WTC11 (cell line): ENCODE results near the gene CIPC. TPM values are rescaled to one million over a fixed set of nuclear protein-coding genes. Genes with fewer than 3 reads are reported as not detected.

Experiments
- ATAC-seq: fragments of 200-7000 bp; cut with Tn5 transposase; 2 replicates; pipeline ENCODE4 v1.10.0; 2021; ENCODE audit warnings: mild to moderate bottlenecking, moderate library complexity
- CTCF ChIA-PET: fragments of 300-600 bp; sonication (Branson Sonifier 250); formaldehyde crosslinking; loops from one replicate; lab custom pipeline; 2021; ENCODE audit warnings: antibody characterized with exemption; lab: Charles Lee
- POLR2A ChIA-PET: fragments of 350-600 bp; sonication (Branson Sonifier 250); formaldehyde crosslinking; loops from one replicate; lab custom pipeline; 2021; ENCODE audit warnings: antibody characterized with exemption; lab: Charles Lee
- DNase-seq: peaks from one replicate; pipeline ENCODE4 v3.0.0; 2021; ENCODE audit warnings: low spot score
- H3K27ac Mint-ChIP-seq: 2 replicates; pipeline ENCODE4 v1.8.0; 2021; ENCODE audit warnings: mixed read lengths
- H3K27me3 Mint-ChIP-seq: 2 replicates; pipeline ENCODE4 v1.8.0; 2021; ENCODE audit warnings: low read depth, mild to moderate bottlenecking, moderate library complexity, mixed read lengths
- H3K36me3 Mint-ChIP-seq: 2 replicates; pipeline ENCODE4 v1.8.0; 2021; ENCODE audit warnings: mixed read lengths
- H3K4me1 Mint-ChIP-seq: 2 replicates; pipeline ENCODE4 v1.8.0; 2022; ENCODE audit warnings: mixed read lengths
- H3K4me3 Mint-ChIP-seq: 2 replicates; pipeline ENCODE4 v1.8.0; 2021; ENCODE audit warnings: mild to moderate bottlenecking, moderate library complexity, mixed read lengths
- H3K9me3 Mint-ChIP-seq: 2 replicates; pipeline ENCODE4 v1.8.0; 2021; ENCODE audit warnings: mixed read lengths
- AR ChIP-seq: fragments of 250-450 bp; sonication (Bioruptor Pico); IDR thresholded peaks from 2 replicates; pipeline ENCODE4 v1.9.0; 2021; ENCODE audit warnings: mild to moderate bottlenecking
- ARID4B ChIP-seq: sonication (generic); formaldehyde crosslinking; IDR thresholded peaks from 2 replicates; pipeline ENCODE4 v1.8.0; 2023; ENCODE audit warnings: missing genetic modification reagents, mild to moderate bottlenecking, borderline replicate concordance
- ATF1 ChIP-seq: sonication (generic); formaldehyde crosslinking; IDR thresholded peaks from 2 replicates; pipeline ENCODE4 v1.8.1; 2023; ENCODE audit warnings: mild to moderate bottlenecking, moderate library complexity, missing genetic modification reagents
- ATF2 ChIP-seq: sonication (generic); formaldehyde crosslinking; IDR thresholded peaks from 2 replicates; pipeline ENCODE4 v1.8.1; 2022; ENCODE audit warnings: low read depth, missing genetic modification reagents, borderline replicate concordance
- CBFB ChIP-seq: sonication (generic); formaldehyde crosslinking; IDR thresholded peaks from 2 replicates; pipeline ENCODE4 v1.8.1; 2022; ENCODE audit warnings: mild to moderate bottlenecking, low read depth, missing genetic modification reagents
- E2F4 ChIP-seq: sonication (generic); formaldehyde crosslinking; IDR thresholded peaks from 2 replicates; pipeline ENCODE4 v1.8.1; 2022; ENCODE audit warnings: low read depth, mild to moderate bottlenecking, moderate library complexity, missing genetic modification reagents, borderline replicate concordance
- EMX1 ChIP-seq: fragments of 250-450 bp; sonication (Bioruptor Pico); IDR thresholded peaks from 2 replicates; pipeline ENCODE4 v1.8.0; 2021; ENCODE audit warnings: mild to moderate bottlenecking
- ETV6 ChIP-seq: sonication (generic); formaldehyde crosslinking; IDR thresholded peaks from 2 replicates; pipeline ENCODE4 v1.8.1; 2022; ENCODE audit warnings: mild to moderate bottlenecking, missing genetic modification reagents
- FOXK1 ChIP-seq: sonication (generic); formaldehyde crosslinking; IDR thresholded peaks from 2 replicates; pipeline ENCODE4 v1.8.0; 2022; ENCODE audit warnings: mild to moderate bottlenecking, moderate library complexity, missing genetic modification reagents
- IRF1 ChIP-seq: sonication (generic); formaldehyde crosslinking; IDR thresholded peaks from 2 replicates; pipeline ENCODE4 v1.8.0; 2023; ENCODE audit warnings: missing genetic modification reagents
- MLX ChIP-seq: sonication (generic); formaldehyde crosslinking; IDR thresholded peaks from 2 replicates; pipeline ENCODE4 v1.8.1; 2023; ENCODE audit warnings: mild to moderate bottlenecking, missing genetic modification reagents, moderate library complexity
- MYBL2 ChIP-seq: sonication (generic); formaldehyde crosslinking; IDR thresholded peaks from 2 replicates; pipeline ENCODE4 v1.8.1; 2023; ENCODE audit warnings: mild to moderate bottlenecking, moderate library complexity, missing genetic modification reagents
- NR1H2 ChIP-seq: sonication (generic); formaldehyde crosslinking; IDR thresholded peaks from 2 replicates; pipeline ENCODE4 v1.9.0; 2021; ENCODE audit warnings: mild to moderate bottlenecking, moderate library complexity, missing genetic modification reagents
- OVOL2 ChIP-seq: fragments of 250-450 bp; sonication (Bioruptor Pico); IDR thresholded peaks from 2 replicates; pipeline ENCODE4 v1.9.0; 2021; ENCODE audit warnings: mild to moderate bottlenecking, borderline replicate concordance
- SMAD3 ChIP-seq: sonication (generic); formaldehyde crosslinking; IDR thresholded peaks from 2 replicates; pipeline ENCODE4 v1.8.0; 2022; ENCODE audit warnings: missing genetic modification reagents, mild to moderate bottlenecking, borderline replicate concordance
- TCF7 ChIP-seq: sonication (generic); formaldehyde crosslinking; IDR thresholded peaks from 2 replicates; pipeline ENCODE4 v1.8.0; 2022; ENCODE audit warnings: mild to moderate bottlenecking, low read depth, missing genetic modification reagents, moderate library complexity
- ZBTB21 ChIP-seq: sonication (generic); formaldehyde crosslinking; IDR thresholded peaks from 2 replicates; pipeline ENCODE4 v1.8.1; 2023; ENCODE audit warnings: mild to moderate bottlenecking, missing genetic modification reagents, borderline replicate concordance
- ZNF219 ChIP-seq: sonication (generic); formaldehyde crosslinking; IDR thresholded peaks from 2 replicates; pipeline ENCODE4 v1.8.0; 2023; ENCODE audit warnings: missing genetic modification reagents, mild to moderate bottlenecking, borderline replicate concordance
- ZNF396 ChIP-seq: fragments of 250-450 bp; sonication (Bioruptor Pico); IDR thresholded peaks from 2 replicates; pipeline ENCODE4 v1.8.0; 2021; ENCODE audit warnings: mild to moderate bottlenecking, moderate library complexity, borderline replicate concordance
- ZNF423 ChIP-seq: fragments of 250-450 bp; sonication (Bioruptor Pico); IDR thresholded peaks from 2 replicates; pipeline ENCODE4 v2.1.2; 2022; ENCODE audit warnings: mild to moderate bottlenecking, moderate library complexity
- total RNA-seq: library from RNA; stranded (reverse); gene quantifications from 3 replicates; pipeline ENCODE4 v1.2.3, GENCODE V29; 2021

The CIPC gene
- total RNA-seq, 1 experiment from 2014 or later: 25.4 TPM

GRCh38 chr14:77106666-77107065 is 8.6 kb downstream of the CIPC start:
- Mint-ChIP-seq H3K9me3 (no peaks in the 10 kb centered on the region), H3K27ac (peak overlapping the region; percentile 68), H3K27me3 (no peaks in the 10 kb centered on the region), H3K4me3 (no peak overlapping the region), H3K4me1 (peaks cover 73% of the 10 kb centered on the region)
- DNase-seq: no peak
- POLR2A ChIA-PET: no interaction called here
- CTCF ChIA-PET: interaction anchor here (4.2 kb wide), 1 partner anchor 17 kb away, joined by 22 read pairs; no protein-coding TSS in a partner anchor
- ATAC-seq: no peak
- TF ChIP-seq ZNF219 (CRISPR knock-in tag) (no peak), ZBTB21 (CRISPR knock-in tag) (no peak), FOXK1 (CRISPR knock-in tag) (no peak), OVOL2 (CRISPR knock-in tag) (no peak), NR1H2 (CRISPR knock-in tag) (no peak), MLX (CRISPR knock-in tag) (no peak), ATF1 (no peak)
- TF ChIP-seq, all 79 proteins: peak for 0
- H3K36me3 Mint-ChIP-seq: peaks cover 28% of the 10 kb centered on the region

- ChIA-PET CTCF (no interaction called here), POLR2A (no interaction called here)
- Mint-ChIP-seq H3K36me3 (peaks cover 31% of the 10 kb centered on the region), H3K27me3 (no peaks in the 10 kb centered on the region), H3K9me3 (no peaks in the 10 kb centered on the region), H3K4me3 (no peak overlapping the region), H3K27ac (no peak overlapping the region), H3K4me1 (peaks cover 76% of the 10 kb centered on the region)
- DNase-seq (no peak), ATAC-seq (no peak)
- TF ChIP-seq ATF2 (CRISPR knock-in tag) (no peak), E2F4 (CRISPR knock-in tag) (no peak), ETV6 (no peak), ZNF423 (CRISPR knock-in tag) (no peak), ZNF396 (CRISPR knock-in tag) (no peak)
Measured at GRCh38 chr14:77107228-77107627, 9.2 kb downstream of the CIPC start.

GRCh38 chr14:77108753-77109152 is 10.7 kb downstream of the CIPC start:
- DNase-seq (no peak), ATAC-seq (no peak)
- peak overlapping the region; percentile 100 for H3K27ac Mint-ChIP-seq
- H3K4me1 Mint-ChIP-seq: peaks cover 74% of the 10 kb centered on the region
- ChIA-PET CTCF (interaction anchor here (0.7 to 4.2 kb wide), 5 partner anchors 9 to 233 kb away, joined by 3 to 57 read pairs (median 4); partner anchors contain the start of gene CIPC), POLR2A (interaction anchor here (1.8 kb wide), 1 partner anchor 10 kb away, joined by 7 read pairs; the partner anchor contains the start of gene CIPC)
- no peaks in the 10 kb centered on the region for H3K27me3 Mint-ChIP-seq
- H3K9me3 Mint-ChIP-seq: no peaks in the 10 kb centered on the region
- peaks cover 39% of the 10 kb centered on the region for H3K36me3 Mint-ChIP-seq
- H3K4me3 Mint-ChIP-seq: no peak overlapping the region
- TF ChIP-seq ARID4B (CRISPR knock-in tag) (no peak), IRF1 (CRISPR knock-in tag) (no peak), SMAD3 (no peak), AR (CRISPR knock-in tag) (no peak), TCF7 (CRISPR knock-in tag) (no peak), MYBL2 (CRISPR knock-in tag) (no peak), CBFB (CRISPR knock-in tag) (no peak), EMX1 (CRISPR knock-in tag) (no peak)
